HG03457 (cell line): Measurements from ENCODE around the gene ASMT.
"Not testable (repeated sequence)": the region's sequence is repeated elsewhere in the genome, so short reads cannot be mapped to it uniquely, and the experiment has no call there.

Experiments used
- ATAC-seq: cut with Tn5 transposase; IDR thresholded peaks from one replicate; pipeline ENCODE4 v1.9.1; 2021; ENCODE audit warnings: moderate number of reproducible peaks; ENCODE audit not compliant: unreplicated experiment

The ASMT gene

DNA sequence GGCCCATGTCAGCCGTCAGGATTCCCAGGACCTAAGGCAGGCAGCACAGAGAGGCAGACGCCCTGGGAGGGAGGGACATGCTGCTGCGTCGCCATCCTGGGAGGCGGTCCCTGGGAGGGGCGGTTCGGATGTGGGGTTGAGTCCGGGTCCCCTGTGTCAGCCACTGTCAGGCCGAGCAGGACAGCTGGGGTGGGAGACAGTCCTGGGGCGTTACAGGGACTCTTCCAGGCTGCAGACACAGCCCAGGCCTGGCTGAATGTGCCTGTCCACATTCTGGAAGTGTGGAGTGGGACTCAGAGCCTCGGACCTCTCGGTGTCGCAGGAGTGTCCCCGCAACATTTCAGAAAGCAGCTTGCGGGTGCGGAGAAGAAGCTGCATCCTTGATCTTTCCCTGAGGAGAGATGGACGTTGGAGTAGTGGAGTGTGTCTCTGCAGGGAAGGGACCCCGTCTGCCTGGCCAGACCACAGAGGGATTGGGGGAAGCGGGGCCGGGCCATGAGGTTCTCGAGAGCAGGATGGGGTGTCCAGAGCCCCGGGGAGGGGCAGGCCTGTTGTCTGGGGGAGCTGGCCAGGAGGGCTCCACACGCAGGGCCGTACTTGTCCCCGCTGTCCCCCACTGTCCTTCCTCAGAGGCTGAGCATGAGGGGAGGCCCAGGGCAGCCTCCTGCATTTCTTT lies 17.4 kb upstream of the ASMT start:
- no peak for ATAC-seq

DNA sequence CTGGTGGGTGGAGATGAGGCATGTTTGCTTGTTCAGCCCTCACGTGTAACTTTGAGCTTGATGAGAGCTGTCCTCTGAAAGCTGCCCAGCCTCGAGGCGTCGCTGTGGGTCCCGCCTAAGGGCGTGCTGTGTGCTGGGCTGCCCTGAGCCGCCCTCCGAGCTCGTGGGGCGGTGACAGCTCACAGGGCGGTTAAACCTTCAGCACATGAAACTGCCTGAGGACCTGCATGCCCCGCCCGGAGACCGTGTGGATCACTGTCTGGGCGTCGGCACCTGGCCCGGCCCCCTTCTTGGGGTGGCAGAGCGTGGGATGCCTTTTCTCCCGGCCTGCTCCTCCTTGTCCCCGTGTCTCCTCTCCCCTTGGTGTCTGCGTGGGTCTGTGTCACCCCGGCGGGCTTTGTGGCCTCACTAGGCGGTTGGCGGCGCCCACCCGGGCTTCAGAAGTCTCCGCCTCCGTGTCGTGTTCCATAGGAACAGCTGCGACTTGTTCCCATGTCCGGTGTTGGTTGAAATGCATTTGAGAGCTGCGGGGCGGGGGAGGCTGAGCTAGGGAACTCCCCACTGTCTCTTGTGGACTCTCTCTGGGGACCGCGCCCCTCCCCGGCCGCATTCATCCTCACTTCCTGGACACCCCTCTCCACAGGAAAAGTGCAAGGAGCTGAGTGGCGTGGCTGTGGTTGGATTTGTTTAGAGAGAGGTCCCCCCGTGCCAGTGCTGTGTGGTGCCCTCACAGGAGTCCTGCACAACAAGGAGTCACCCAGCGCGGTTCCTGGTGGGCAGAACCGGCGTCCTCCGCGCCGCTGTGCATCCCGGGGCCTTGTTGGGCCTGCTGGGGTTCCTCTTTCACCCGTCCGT lies 16.6 kb upstream of the ASMT start:
- ATAC-seq, result peak; percentile 70

DNA sequence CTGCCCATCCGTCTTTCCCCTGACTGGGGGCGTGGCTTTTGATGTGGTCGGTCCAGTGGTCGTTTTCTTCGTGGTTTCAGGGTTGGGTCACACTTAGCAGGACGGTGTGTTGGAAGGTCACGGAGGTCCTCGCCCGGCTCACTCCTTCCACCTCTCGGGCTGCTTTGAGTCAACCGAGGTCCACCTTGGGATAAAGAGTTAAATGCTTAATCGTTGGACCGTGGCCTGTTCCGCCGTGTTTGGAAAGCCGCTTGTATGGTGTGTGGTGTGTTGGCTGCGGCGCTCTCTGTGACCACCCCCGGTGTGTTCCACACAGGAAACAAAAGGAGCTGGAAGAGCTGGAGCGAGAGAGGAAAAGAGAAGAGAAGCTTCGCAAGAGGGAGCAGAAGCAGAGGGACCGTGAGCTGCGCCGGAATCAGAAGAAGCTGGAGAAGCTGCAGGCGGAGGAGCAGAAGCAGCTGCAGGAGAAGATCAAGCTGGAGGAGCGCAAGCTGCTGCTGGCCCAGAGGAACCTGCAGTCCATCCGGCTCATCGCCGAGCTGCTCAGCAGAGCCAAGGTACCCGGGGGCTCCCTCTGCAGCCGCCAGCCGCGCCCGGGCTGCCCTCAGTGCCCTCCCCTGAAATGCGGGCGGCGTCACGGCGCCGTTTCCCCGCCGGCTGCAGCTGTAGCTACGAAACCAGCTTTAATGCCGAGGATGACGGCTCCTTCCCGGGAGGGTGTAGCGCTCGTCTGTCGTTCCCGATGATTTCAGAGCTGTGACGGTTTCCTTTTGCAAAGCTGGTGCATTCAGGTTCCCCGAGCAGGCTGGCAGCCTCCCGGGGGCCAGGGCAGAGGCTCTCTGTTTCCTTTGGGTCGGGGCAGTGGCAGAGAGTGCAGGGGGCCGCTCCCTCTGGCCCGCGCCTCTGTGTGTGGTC lies 15.7 kb upstream of the ASMT start:
- peak; percentile 7 for ATAC-seq

DNA sequence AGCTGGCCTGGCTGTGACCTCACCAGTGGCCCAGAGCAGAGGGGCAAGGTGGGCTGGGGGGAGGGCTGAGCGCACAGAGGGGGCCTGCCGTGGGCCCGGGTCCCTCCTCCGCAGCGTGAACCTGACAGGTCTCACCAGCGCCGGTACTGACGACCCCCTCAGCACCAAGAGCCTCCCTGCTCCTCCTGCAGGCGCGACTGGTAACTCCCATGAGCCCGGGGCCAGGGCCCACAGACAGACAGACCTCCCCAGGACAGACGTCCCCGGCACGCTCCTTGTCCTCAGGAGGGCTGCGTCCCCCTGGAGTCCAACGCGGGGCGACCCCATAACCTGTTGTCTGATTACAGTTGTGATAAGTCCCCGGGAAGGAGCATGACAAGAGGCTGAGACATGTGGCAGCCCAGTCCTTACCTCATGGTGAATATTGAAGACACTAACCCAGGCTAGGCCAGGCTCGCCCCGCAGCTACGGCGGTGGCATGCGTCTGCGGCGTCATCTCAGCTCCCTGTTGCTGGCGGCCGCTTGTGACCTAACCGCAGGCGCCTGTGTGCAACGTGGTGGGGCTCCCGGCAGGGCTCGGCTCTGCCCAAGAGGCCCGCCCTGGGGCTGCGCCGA lies 15.0 kb upstream of the ASMT start:
- ATAC-seq, result no peak

- ATAC-seq, result no peak
These were observed 14.3 kb upstream of the ASMT start for GRCh38 chrX:1600406-1601050.

DNA sequence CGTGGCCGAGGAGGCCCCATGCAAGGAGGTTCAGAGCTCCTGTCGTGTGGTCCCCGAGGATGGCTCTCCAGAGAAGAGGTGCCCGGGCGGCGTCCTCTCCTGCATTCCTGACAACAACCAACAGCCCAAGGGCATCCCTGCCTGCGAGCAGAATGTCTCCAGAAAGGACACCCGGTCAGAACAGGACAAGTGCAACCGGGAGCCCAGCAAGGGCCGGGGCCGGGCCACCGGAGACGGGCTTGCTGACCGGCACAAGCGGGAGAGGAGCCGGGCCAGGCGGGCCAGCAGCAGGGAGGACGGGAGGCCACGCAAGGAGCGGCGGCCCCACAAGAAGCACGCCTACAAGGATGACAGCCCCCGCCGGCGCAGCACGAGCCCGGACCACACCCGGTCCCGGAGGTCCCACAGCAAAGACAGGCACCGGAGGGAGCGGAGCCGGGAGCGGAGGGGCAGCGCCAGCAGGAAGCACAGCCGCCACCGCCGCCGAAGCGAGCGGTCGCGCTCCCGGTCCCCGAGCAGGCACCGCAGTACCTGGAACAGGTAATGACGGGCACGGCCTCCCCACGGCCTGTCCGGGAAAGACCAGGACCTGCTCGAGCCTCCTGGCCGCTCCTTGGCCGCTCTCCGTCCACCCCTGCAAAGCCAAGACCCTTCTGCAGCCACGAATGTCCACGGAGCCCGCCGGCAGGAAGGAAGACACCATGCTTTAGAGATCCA lies 13.7 kb upstream of the ASMT start:
- ATAC-seq, result no peak

- ATAC-seq, result no peak
These were observed 13.1 kb upstream of the ASMT start for GRCh38 chrX:1601768-1602085.

DNA sequence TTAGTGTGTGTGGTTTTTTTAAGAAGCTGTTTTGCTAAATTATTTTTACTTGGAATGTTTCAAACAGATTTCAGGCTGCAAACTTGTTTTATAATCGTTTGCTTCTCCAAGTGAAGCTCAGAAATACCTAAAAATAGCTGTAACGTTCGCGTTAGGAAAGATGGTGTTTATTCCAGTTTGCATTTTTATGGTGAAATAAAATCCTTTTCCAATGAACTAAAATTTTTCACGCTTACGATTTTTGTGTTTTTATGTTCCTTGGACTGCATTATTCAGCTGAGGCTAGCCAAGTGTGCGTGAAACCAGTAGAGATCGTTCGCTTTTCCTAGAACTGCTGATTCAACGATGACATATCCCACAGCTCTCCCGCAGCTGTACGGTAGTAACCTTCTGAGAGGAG lies 12.6 kb upstream of the ASMT start:
- no peak for ATAC-seq

DNA sequence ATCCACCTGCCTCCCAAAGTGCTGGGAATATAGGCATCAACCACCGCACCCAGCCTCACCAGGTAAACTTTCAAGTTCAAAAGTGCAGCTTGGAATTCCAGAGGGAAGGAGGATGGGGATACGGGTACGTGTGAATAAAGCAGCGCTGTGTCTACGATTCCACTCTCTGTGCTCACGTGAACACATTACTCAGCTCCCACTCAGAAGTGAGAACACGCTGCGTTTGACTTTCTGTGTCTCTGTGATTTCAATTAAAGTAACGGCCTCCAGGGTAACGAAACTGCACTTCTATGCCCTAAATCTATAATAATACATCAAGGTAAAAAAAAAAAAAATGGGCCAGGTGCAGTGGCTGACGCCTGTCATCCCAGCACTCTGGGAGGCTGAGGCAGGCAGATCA lies 8.4 kb upstream of the ASMT start:
- ATAC-seq, result no peak

GRCh38 chrX:1609311-1609710 lies 5.5 kb upstream of the ASMT start:
- no peak for ATAC-seq

DNA sequence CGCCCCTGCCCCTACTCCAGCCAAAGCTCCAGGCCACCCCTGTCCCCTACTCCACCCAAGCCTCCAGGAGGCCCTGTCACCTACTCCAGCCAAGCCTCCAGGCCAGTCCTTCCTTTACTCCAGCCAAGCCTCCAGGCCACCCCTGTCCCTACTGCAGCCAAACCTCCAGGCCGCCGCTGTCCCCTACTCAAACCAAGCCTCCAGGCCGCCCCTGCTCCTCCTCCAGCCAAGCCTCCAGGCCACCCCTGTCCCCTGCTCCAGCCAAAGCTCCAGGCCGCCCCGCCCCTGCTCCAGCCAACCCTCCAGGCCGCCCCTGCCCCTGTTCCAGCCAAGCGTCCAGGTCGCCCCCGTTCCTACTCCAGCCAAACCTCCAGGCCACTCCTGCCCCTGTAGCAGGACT lies 5.1 kb upstream of the ASMT start:
- no peak for ATAC-seq

GRCh38 chrX:1610166-1610565 lies 4.7 kb upstream of the ASMT start:
- peak; percentile 72 for ATAC-seq

DNA sequence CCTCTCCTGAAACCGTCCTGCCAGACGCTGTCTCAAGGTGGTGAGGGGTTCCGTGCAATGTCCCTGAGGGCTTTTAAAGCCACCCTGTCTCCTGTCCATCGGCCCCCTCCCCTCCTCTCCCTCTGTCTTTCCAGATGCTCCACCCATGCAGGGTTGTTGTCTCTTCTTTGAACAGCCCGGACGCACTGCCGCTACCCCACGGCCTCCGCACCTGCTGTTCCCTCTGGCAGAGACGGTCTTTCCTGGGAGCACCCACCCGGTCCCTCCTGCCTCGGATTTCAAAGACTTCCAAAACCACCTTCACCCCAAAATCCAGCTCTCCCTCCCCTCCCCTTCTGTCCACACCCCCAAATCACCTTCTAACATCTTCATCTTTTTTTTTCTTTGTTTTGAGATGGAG lies 4.1 kb upstream of the ASMT start:
- no peak for ATAC-seq

GRCh38 chrX:1612641-1613286 lies 2.1 kb upstream of the ASMT start:
- ATAC-seq, result no peak

- ATAC-seq, result no peak
These were observed 3.8 kb downstream of the ASMT start for GRCh38 chrX:1618689-1619088.

DNA sequence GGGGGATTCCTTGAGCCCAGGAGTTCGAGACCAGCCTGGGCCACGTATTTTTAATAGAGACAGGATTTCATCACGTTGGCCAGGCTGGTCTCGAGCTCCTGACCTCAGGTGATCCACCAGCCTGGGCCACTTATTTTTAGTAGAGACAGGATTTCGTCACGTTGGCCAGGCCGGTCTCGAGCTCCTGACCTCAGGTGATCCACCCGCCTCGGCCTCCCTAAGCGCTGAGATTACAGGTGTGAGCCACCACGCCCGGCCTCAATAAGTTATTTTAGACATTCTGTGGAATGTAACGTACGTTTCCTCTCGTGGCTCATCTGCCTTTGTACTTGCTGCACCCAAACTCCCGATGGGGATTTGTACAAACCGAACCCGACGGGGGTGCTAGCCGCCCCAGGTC lies 8.8 kb downstream of the ASMT start:
- ATAC-seq, result no peak

GRCh38 chrX:1624158-1624860 lies 9.4 kb downstream of the ASMT start:
- ATAC-seq, result not testable (repeated sequence)

DNA sequence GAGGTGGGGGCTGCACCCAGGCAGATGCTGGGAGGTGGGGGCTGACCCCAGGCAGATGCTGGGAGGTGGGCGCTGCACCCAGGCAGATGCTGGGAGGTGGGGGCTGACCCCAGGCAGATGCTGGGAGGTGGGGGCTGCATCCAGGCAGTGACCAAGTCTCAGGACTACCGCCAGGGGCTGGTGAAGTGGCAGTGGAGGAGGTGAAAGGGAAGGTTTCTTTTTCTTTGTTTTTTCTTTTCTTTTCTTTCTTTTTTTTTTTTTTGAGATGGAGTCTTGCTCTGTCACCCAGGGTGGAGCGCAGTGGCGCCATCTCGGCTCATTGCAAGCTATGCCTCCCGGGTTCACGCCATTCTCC lies 10.0 kb downstream of the ASMT start:
- not testable (repeated sequence) for ATAC-seq

GRCh38 chrX:1629244-1629643 lies 14.4 kb downstream of the ASMT start:
- no peak for ATAC-seq
